Panc1 (cell line): ENCODE measurements around the gene TULP4. TPM values are rescaled to one million over a fixed set of nuclear protein-coding genes. Genes with fewer than 3 reads are reported as not detected.

Experiments
- ATAC-seq: fragments of 200-7000 bp; cut with Tn5 transposase; 2 replicates; pipeline ENCODE4 v1.9.1; 2020; ENCODE audit warnings: mild to moderate bottlenecking, moderate library complexity
- BruUV-seq: library from RNA; stranded (reverse); fragments of 400-500 nt; replicated peaks from 2 replicates; lab custom pipeline; 2021; lab: Mats Ljungman, UMichigan
- CTCF ChIA-PET: fragments of 300-600 bp; sonication (Branson Sonifier 250); formaldehyde crosslinking; loops from one replicate; lab custom pipeline; 2022; ENCODE audit warnings: antibody characterized with exemption; lab: Charles Lee
- POLR2A ChIA-PET: fragments of 300-600 bp; sonication (Branson Sonifier 250); formaldehyde crosslinking; loops from one replicate; lab custom pipeline; 2022; ENCODE audit warnings: antibody characterized with exemption; lab: Charles Lee
- DNase-seq: peaks from one replicate; pipeline ENCODE4 v3.0.0-alpha.2; 2010; ENCODE audit warnings: low read depth, low spot score
- H3K27ac ChIP-seq: 2 replicates; pipeline ENCODE4 v1.5.1; 2011; ENCODE audit warnings: mild to moderate bottlenecking, low read length, inconsistent platforms
- H3K27me3 ChIP-seq: fragments of 200-500 bp; sonication (Bioruptor generic); 2 replicates; pipeline ENCODE4 v1.6.0; 2014; ENCODE audit warnings: low read length, inconsistent platforms; ENCODE audit not compliant: control insufficient read depth, insufficient read depth
- H3K36me3 ChIP-seq: fragments of 200-500 bp; sonication (Bioruptor generic); 2 replicates; pipeline ENCODE4 v1.5.1; 2014; ENCODE audit warnings: inconsistent platforms, mild to moderate bottlenecking, low read length, moderate library complexity; ENCODE audit not compliant: control insufficient read depth, insufficient read depth
- H3K4me1 ChIP-seq: 2 replicates; pipeline ENCODE4 v1.5.1; 2011; ENCODE audit warnings: inconsistent platforms, mild to moderate bottlenecking, low read length, moderate library complexity; ENCODE audit not compliant: control insufficient read depth, insufficient read depth
- H3K4me3 ChIP-seq, 2 experiments: 2 replicates each; pipeline ENCODE4 v1.5.1; 2011 to 2012; ENCODE audit warnings: low read depth in 2 of 2, low read length in 2 of 2, mild to moderate bottlenecking in 2 of 2, inconsistent platforms in 1 of 2, moderate library complexity in 1 of 2
- H3K9me3 ChIP-seq: fragments of 200-500 bp; sonication (Bioruptor generic); 2 replicates; pipeline ENCODE4 v1.5.1; 2014; ENCODE audit warnings: low read depth, mild to moderate bottlenecking, inconsistent platforms, low read length, moderate library complexity; ENCODE audit not compliant: control insufficient read depth, insufficient read depth
- POLR2AphosphoS5 ChIP-seq: IDR thresholded peaks from 2 replicates; pipeline ENCODE4 v1.6.1; 2012; ENCODE audit warnings: mild to moderate bottlenecking, low read depth, low read length, moderate library complexity
- SIN3A ChIP-seq: IDR thresholded peaks from 2 replicates; pipeline ENCODE4 v1.6.1; 2012; ENCODE audit warnings: low read depth, mild to moderate bottlenecking, low read length, moderate library complexity, borderline replicate concordance; ENCODE audit not compliant: insufficient read depth
- TCF7L2 ChIP-seq: IDR thresholded peaks from 2 replicates; pipeline ENCODE4 v1.6.1; 2011; ENCODE audit warnings: mild to moderate bottlenecking, low read depth, low read length, inconsistent platforms
- in situ Hi-C: cut with HindIII; loops from 2 replicates; pipeline ENCODE4 v1.10.0; 2016; ENCODE audit warnings: low sequenced_read_pairs, low pct_unique_long_range_greater_than_20kb
- intact Hi-C: fragments of 100-400 bp; cut with micrococcal nuclease; formaldehyde crosslinking; loops from one replicate; pipeline ENCODE4 v1.10.0; 2022; ENCODE audit not compliant: unreplicated experiment
- total RNA-seq: library from RNA; stranded (reverse); gene quantifications from one replicate; pipeline ENCODE4 v1.2.1, GENCODE V29; 2021; ENCODE audit not compliant: unreplicated experiment
- TF ChIP-seq, protein P1 (sequence below), 2 experiments: IDR thresholded peaks; 2 replicates each; pipeline ENCODE4 v1.6.1; 2011 to 2012; ENCODE audit warnings: low read depth in 2 of 2, control low read depth in 1 of 2, low read length in 1 of 2, mild to moderate bottlenecking in 1 of 2, moderate library complexity in 1 of 2; ENCODE audit not compliant: insufficient read depth in 1 of 2
- TF ChIP-seq, protein P2 (sequence below): fragments of 450-650 bp; IDR thresholded peaks from 2 replicates; pipeline ENCODE4 v1.5.1; 2017; ENCODE audit warnings: mild to moderate bottlenecking

The TULP4 gene
- total RNA-seq, 1 experiment from 2014 or later = 105 TPM

DNA sequence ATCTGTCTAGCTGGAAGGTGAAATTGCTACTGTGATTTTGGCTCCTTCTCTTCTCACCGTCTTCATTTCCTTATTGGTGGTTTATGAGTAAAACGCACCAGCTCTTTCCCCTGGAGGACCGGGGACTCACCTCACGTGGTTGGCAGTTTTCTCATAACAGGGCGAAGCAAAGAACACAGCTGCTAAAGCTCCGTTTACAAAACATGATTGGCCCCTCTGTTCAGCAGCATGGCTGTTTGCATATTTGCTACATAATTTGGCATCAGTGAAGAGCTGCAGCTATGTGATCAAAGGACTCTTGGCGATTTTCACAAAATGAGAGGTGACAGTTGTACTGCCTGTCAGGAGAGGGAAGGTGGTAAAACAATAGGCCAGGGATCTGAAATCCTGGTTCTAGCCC lies 227.1 kb downstream of the TULP4 start:
- intact Hi-C loops (no loop called here), in situ Hi-C loops (no loop called here)
- Histone ChIP-seq H3K4me3 (no peak overlapping the region), H3K27ac (no peak overlapping the region), H3K36me3 (no peaks in the 10 kb centered on the region), H3K4me1 (no peaks in the 10 kb centered on the region), H3K9me3 (no peaks in the 10 kb centered on the region), H3K27me3 (peaks cover 11% of the 10 kb centered on the region)
- ATAC-seq = no peak
- TF ChIP-seq POLR2AphosphoS5 (no peak), TCF7L2 (no peak), SIN3A (no peak)
- TF ChIP-seq, protein P1, sequence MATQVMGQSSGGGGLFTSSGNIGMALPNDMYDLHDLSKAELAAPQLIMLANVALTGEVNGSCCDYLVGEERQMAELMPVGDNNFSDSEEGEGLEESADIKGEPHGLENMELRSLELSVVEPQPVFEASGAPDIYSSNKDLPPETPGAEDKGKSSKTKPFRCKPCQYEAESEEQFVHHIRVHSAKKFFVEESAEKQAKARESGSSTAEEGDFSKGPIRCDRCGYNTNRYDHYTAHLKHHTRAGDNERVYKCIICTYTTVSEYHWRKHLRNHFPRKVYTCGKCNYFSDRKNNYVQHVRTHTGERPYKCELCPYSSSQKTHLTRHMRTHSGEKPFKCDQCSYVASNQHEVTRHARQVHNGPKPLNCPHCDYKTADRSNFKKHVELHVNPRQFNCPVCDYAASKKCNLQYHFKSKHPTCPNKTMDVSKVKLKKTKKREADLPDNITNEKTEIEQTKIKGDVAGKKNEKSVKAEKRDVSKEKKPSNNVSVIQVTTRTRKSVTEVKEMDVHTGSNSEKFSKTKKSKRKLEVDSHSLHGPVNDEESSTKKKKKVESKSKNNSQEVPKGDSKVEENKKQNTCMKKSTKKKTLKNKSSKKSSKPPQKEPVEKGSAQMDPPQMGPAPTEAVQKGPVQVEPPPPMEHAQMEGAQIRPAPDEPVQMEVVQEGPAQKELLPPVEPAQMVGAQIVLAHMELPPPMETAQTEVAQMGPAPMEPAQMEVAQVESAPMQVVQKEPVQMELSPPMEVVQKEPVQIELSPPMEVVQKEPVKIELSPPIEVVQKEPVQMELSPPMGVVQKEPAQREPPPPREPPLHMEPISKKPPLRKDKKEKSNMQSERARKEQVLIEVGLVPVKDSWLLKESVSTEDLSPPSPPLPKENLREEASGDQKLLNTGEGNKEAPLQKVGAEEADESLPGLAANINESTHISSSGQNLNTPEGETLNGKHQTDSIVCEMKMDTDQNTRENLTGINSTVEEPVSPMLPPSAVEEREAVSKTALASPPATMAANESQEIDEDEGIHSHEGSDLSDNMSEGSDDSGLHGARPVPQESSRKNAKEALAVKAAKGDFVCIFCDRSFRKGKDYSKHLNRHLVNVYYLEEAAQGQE (IDR thresholded peaks at IDR 0.05; ENCODE audit: insufficient read depth in 1 of 2, low read depth in 2 of 2, low read length in 1 of 2) = no peak
- TF ChIP-seq, protein P2, sequence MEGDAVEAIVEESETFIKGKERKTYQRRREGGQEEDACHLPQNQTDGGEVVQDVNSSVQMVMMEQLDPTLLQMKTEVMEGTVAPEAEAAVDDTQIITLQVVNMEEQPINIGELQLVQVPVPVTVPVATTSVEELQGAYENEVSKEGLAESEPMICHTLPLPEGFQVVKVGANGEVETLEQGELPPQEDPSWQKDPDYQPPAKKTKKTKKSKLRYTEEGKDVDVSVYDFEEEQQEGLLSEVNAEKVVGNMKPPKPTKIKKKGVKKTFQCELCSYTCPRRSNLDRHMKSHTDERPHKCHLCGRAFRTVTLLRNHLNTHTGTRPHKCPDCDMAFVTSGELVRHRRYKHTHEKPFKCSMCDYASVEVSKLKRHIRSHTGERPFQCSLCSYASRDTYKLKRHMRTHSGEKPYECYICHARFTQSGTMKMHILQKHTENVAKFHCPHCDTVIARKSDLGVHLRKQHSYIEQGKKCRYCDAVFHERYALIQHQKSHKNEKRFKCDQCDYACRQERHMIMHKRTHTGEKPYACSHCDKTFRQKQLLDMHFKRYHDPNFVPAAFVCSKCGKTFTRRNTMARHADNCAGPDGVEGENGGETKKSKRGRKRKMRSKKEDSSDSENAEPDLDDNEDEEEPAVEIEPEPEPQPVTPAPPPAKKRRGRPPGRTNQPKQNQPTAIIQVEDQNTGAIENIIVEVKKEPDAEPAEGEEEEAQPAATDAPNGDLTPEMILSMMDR = no peak
- no peak for DNase-seq
- BruUV-seq = no TSS peak
- ChIA-PET POLR2A (no interaction called here), CTCF (no interaction called here)

DNA sequence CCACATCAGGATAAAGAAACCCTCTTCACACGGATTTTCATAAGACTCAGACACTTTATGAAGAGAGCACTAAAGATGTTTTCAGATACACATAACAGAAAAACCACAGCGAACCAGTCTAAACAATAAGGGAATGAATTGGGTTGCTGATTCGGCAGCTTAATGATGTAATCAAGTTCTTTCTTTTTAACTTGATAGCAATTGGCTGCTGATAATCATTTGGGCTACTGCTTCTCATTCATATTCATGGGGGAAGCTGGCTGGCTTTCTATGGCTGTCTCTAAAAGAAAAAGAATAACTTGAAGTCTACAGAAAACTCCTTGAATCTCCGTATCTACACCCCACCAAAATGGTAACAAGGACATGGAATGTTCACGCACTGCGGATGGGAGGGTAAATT lies 227.6 kb downstream of the TULP4 start:
- no peak overlapping the region for H3K27ac ChIP-seq
- H3K4me1 ChIP-seq = no peaks in the 10 kb centered on the region
- TF ChIP-seq POLR2AphosphoS5 (no peak), TCF7L2 (no peak), SIN3A (no peak)
- TF ChIP-seq, protein P1 (IDR thresholded peaks at IDR 0.05; ENCODE audit: insufficient read depth in 1 of 2, low read depth in 2 of 2, low read length in 1 of 2) = no peak
- TF ChIP-seq, protein P2 = no peak
- no peak overlapping the region for H3K4me3 ChIP-seq
- H3K27me3 ChIP-seq = peaks cover 11% of the 10 kb centered on the region
- CTCF ChIA-PET = no interaction called here
- H3K36me3 ChIP-seq = no peaks in the 10 kb centered on the region
- ATAC-seq (no peak), DNase-seq (no peak)
- intact Hi-C loops = no loop called here
- H3K9me3 ChIP-seq = no peaks in the 10 kb centered on the region
- no TSS peak for BruUV-seq
- POLR2A ChIA-PET = no interaction called here
- in situ Hi-C loops = no loop called here
